GM18526 (cell line): Measurements from ENCODE around the gene NOP56.

ENCODE experiments used
- POLR2A ChIP-seq: IDR thresholded peaks from 3 replicates; pipeline ENCODE4 v1.6.1; 2011; ENCODE audit not compliant: insufficient read length; ENCODE audit errors: extremely low read depth

Gene NOP56

GRCh38 chr20:2703716-2704475 lies 51.5 kb downstream of the NOP56 start:
- TF ChIP-seq POLR2A, result no peak

DNA sequence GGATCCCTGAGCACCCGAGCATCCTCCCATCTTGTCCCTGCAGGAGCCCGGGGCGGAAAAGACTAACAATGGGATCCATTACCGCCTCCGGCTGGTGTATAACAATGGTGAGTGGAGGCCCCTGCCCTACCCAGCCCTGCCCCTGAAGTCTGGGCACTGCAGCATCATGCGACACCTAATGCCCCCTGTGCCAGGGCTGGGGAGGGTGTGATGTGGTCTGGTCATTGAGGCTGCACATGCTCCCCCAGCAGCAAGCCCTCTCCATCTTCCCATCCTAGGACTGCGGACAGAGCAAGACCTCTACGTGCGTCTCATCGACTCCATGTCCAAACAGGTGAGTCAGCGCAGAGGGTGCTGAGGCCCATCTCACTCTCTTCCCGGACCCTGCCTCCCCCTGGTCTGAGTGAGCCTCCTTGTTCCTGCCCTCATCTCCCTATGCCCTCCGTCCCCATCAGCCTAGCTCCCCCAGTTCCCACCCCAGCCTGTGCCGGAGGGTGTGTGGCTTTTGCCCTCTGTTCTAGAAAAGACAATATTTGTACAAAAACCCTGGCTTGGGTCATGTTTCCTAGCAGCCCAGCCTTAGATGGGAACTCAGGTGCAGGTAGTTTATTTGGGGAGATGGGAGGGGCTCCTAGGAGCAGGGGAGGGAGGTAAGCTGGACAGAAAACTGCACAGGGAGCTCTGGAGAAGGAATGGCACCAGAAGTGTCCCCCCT lies 53.7 kb downstream of the NOP56 start:
- no peak for TF ChIP-seq POLR2A

- no peak for TF ChIP-seq POLR2A
These were observed 54.4 kb downstream of the NOP56 start for GRCh38 chr20:2706688-2707352.

DNA sequence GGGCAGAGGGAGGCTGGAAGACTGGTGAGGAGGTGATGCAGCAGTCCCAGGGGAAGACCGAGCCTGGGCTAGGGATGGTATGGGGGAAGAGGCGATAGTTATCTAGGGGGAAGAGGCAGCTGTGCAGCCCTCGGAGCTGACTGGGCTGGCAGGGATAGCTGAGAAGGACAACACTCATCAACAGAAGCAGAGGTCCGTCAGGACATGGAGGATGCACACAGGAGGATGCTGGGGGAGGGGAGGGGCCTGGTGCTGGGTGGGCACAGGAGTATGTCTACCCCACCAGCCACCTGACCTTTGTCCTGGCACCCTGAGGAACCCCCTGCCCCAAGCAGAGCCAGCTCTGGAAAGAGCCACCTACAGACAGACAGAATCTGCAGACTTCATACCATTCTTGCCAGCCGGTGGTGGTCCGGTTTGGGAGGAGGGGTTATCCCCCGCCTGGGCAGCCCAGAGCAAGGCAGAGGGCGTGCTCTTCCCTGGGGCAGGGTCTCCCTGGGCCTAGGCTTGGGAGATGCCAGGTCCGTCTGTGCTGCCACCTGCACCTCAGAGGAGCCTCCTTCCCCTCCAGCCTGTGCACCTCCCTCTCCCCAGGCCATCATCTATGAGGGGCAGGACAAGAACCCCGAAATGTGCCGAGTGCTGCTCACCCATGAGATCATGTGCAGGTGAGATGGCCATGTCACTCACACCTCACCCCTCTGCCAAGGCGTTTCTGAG lies 55.1 kb downstream of the NOP56 start:
- no peak for TF ChIP-seq POLR2A
